Heart right ventricle (tissue), 16 donors: ENCODE data around the gene PEX26. TPM values are rescaled to one million over a fixed set of nuclear protein-coding genes. Genes with fewer than 3 reads are reported as not detected.

Source experiments
- ATAC-seq, 8 donors: fragments of 200-7000 bp; cut with Tn5 transposase; one replicate each; pipeline ENCODE4 v1.9.1; 2020; ENCODE audit warnings: mild to moderate bottlenecking in 8 of 8, moderate library complexity in 8 of 8, moderate number of reproducible peaks in 1 of 8
- DNase-seq, 2 donors: peaks; one replicate each; pipeline ENCODE4 v3.0.0-alpha.2; 2020
- H3K27ac ChIP-seq, 10 donors: fragments of 200-600 bp; sonication (generic) in 2 of 10; one replicate each; pipeline versions ENCODE4 v1.5.0 to v1.8.0; 2020 to 2022; ENCODE audit warnings: mild to moderate bottlenecking in 3 of 10
- H3K27me3 ChIP-seq, 7 donors: fragments of 200-600 bp; one replicate each; pipeline ENCODE4 v1.8.0; 2021 to 2022; ENCODE audit warnings: mild to moderate bottlenecking in 2 of 7
- H3K36me3 ChIP-seq, 9 donors: fragments of 200-600 bp; sonication (generic) in 1 of 9; one replicate each; pipeline versions ENCODE4 v1.5.0 to v1.8.0; 2020 to 2022; ENCODE audit warnings: mild to moderate bottlenecking in 2 of 9
- H3K4me1 ChIP-seq, 9 donors: fragments of 200-600 bp; sonication (generic) in 1 of 9; one replicate each; pipeline versions ENCODE4 v1.5.0 to v1.8.0; 2020 to 2022; ENCODE audit warnings: mild to moderate bottlenecking in 4 of 9
- H3K4me3 ChIP-seq, 10 donors: fragments of 200-600 bp; sonication (generic) in 2 of 10; one replicate each; pipeline versions ENCODE4 v1.5.0 to v1.8.0; 2020 to 2022; ENCODE audit warnings: mild to moderate bottlenecking in 7 of 10, moderate library complexity in 2 of 10
- H3K9me3 ChIP-seq, 11 donors: fragments of 200-600 bp in 10 of 11; sonication (generic) in 2 of 11; one replicate each; pipeline versions ENCODE4 v1.5.0 to v1.8.0; 2013 to 2022; ENCODE audit warnings: mild to moderate bottlenecking in 2 of 11, control low read depth in 1 of 11, moderate library complexity in 1 of 11
- CTCF ChIP-seq, 9 donors: fragments of 200-600 bp; sonication (generic) in 2 of 9; IDR thresholded peaks; one replicate each; pipeline versions ENCODE4 v1.5.0 to v1.8.0; 2021 to 2022; ENCODE audit warnings: antibody characterized with exemption in 9 of 9, mild to moderate bottlenecking in 5 of 9, moderate library complexity in 1 of 9
- WGBS, 2 donors: extraction: QIAGEN DNeasy Blood & Tissue Kit; methylation state at CpG; one replicate each; pipeline ENCODE4 v1.1.7; 2013; ENCODE audit warnings: inconsistent platforms in 1 of 2; 5-methylcytosine and 5-hydroxymethylcytosine counted together
- intact Hi-C, 10 donors: fragments of 100-400 bp; cut with DNase I; formaldehyde crosslinking; loops; one replicate each; pipeline versions ENCODE4 v1.11.1 to v1.14.2; 2022
- polyA plus RNA-seq, 2 donors: library from polyadenylated mRNA; stranded (reverse); fragments of 200-250 nt; gene quantifications; one replicate each; pipeline ENCODE4 v1.2.3, GENCODE V29; 2013
- total RNA-seq, 10 donors: library from RNA; stranded (reverse); fragmentation: NEBNext Ultra II Directional in 3 of 10; extraction: Animal tissue kit (Norgen Biotek cat#: 25700) in 3 of 10; gene quantifications; one replicate each; pipeline versions ENCODE4 v1.2.1 to v1.2.4, GENCODE V29; 2021 to 2023
- donor health status: Arrhythmogenic right ventricular cardiomyopathy.
- donor health status: ischemic (EF 13 %, LVEDD 7.1; RV severe dilation, severe dysfunction).
- donor health status: healthy with polysubstance abuse.
- donor health status: DM: no; HTN: yes; CAD: no.
- donor health status: DM: no; HTN: no; CAD: no.
- donor health status: ischemic (EF 25% LVEDD 6.9; RV normal size, moderate dysfunction).
- donor health status: ischemic (EF 25% LVEDD 5.7; RV mildly dilated, moderate dysfunction).
- donor health status: healthy.
- donor health status: DM: yes; HTN: yes; CAD: no.
- donor health status: Ischemic cardiomyopathy.
- donor health status: ischemic (EF 35%, LVEDD 5.7; RV mildly dilated, moderate dysfunction).
- donor health status: nonischemic (EF 11% LVEDD 7.7; RV severe dilation, severe dysfunction).
- donor health status: DM: yes; HTN: yes; CAD: no.
- donor health status: PGD.
- donor health status: ischemic (EF 29% LVEDD 5.4; RV normal size, mild dysfunction).
- donor health status: nonischemic (EF 23%, LVEDD 6.1; RV moderate dilation, normal function).

Gene PEX26
- total and polyA plus RNA-seq, 12 donors = 8.3 to 27.1 (median 20.2) TPM

- peaks cover 0 to 16% (median 0%) of the 10 kb centered on the region in 7 donors for H3K27me3 ChIP-seq
- H3K4me1 ChIP-seq = peaks cover 0 to 44% (median 20%) of the 10 kb centered on the region in 9 donors
- H3K27ac ChIP-seq = peak overlapping the region in 4 of 10 donors; percentile 32 to 71 (median 52)
- no peaks in the 10 kb centered on the region for H3K36me3 ChIP-seq
- peak in 7 of 8 donors; percentile 16 to 77 (median 48) for ATAC-seq
- no peak for DNase-seq
- intact Hi-C loops = loop anchor here in 1 of 10 donors (10.0 kb wide), 1 partner anchor 57 kb away; no protein-coding TSS in a partner anchor
- TF ChIP-seq CTCF (IDR thresholded peaks at IDR 0.05) = no peak
- H3K4me3 ChIP-seq = no peak overlapping the region
- 68 to 75% methylated on average over 10 of the region's 10 CpGs for WGBS, 2 donors
- no peaks in the 10 kb centered on the region for H3K9me3 ChIP-seq
These were observed 45.9 kb upstream of the PEX26 start for GRCh38 chr22:18031695-18032454.

DNA sequence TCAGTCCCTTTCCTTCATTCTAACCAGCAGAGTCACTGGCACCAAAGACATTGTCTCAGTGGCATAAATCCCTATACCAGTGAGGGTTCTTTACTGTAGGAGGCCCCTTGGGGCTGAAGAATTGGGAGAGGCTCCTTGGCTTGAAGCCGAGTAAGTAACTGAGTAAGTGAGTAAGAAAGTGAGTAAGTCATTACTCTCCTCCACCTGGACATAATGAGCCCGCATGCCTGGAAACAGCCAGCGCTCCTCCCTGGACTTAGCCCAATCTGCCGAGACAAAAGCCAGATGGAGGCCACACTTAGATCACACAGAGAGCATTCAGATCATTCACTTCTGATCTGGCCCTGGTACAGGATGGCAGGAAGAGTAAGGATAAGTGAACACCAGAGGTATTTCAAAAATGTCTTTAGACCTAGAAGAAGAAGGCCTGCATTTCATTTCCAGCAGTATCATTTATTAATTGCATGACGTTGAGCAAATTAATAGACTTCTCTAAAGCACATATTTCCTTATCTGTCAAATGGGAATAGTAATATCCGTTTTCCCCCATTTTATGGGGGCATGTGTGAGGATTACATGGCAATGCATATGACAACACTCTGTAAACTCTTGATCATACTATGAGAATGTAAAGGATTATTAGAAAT lies 45.2 kb upstream of the PEX26 start:
- no peak for DNase-seq
- no peak for TF ChIP-seq CTCF (IDR thresholded peaks at IDR 0.05)
- H3K36me3 ChIP-seq = no peaks in the 10 kb centered on the region
- H3K4me1 ChIP-seq = peaks cover 0 to 44% (median 20%) of the 10 kb centered on the region in 9 donors
- intact Hi-C loops = loop anchor here in 1 of 10 donors (10.0 kb wide), 1 partner anchor 58 kb away; no protein-coding TSS in a partner anchor
- H3K27ac ChIP-seq = peak overlapping the region in 5 of 10 donors; percentile 42 to 71 (median 63)
- H3K27me3 ChIP-seq = peaks cover 0 to 10% (median 0%) of the 10 kb centered on the region in 7 donors
- no peaks in the 10 kb centered on the region for H3K9me3 ChIP-seq
- peak in 7 of 8 donors; percentile 35 to 68 (median 56) for ATAC-seq
- H3K4me3 ChIP-seq = no peak overlapping the region
- 46 to 52% methylated on average over 6 of the region's 6 CpGs for WGBS, 2 donors

- intact Hi-C loops = loop anchor here in 1 of 10 donors (10.0 kb wide), 1 partner anchor 59 kb away; no protein-coding TSS in a partner anchor
- WGBS, 2 donors = 71 to 72% methylated on average over 6 of the region's 6 CpGs
- no peak overlapping the region for H3K4me3 ChIP-seq
- no peaks in the 10 kb centered on the region for H3K9me3 ChIP-seq
- DNase-seq (no peak), ATAC-seq (peak; percentile 23 to 56 (median 42))
- H3K36me3 ChIP-seq = no peaks in the 10 kb centered on the region
- H3K27me3 ChIP-seq = peaks cover 0 to 5% (median 0%) of the 10 kb centered on the region in 7 donors
- H3K27ac ChIP-seq = peak overlapping the region in 6 of 10 donors; percentile 19 to 78 (median 61)
- H3K4me1 ChIP-seq = peaks cover 0 to 44% (median 20%) of the 10 kb centered on the region in 9 donors
- no peak for TF ChIP-seq CTCF (IDR thresholded peaks at IDR 0.05)
These were observed 44.4 kb upstream of the PEX26 start for GRCh38 chr22:18033204-18033998.

GRCh38 chr22:18034076-18034475 lies 43.7 kb upstream of the PEX26 start:
- no peaks in the 10 kb centered on the region for H3K27me3 ChIP-seq
- no peak for ATAC-seq
- no peak overlapping the region for H3K4me3 ChIP-seq
- H3K27ac ChIP-seq = peak overlapping the region in 6 of 10 donors; percentile 19 to 78 (median 61)
- H3K4me1 ChIP-seq = peaks cover 0 to 44% (median 20%) of the 10 kb centered on the region in 9 donors
- intact Hi-C loops = loop anchor here in 1 of 10 donors (10.0 kb wide), 1 partner anchor 59 kb away; no protein-coding TSS in a partner anchor
- no peak for TF ChIP-seq CTCF (IDR thresholded peaks at IDR 0.05)
- no peak for DNase-seq
- H3K9me3 ChIP-seq = no peaks in the 10 kb centered on the region
- WGBS, 2 donors = 96 to 97% methylated on average over 3 of the region's 3 CpGs
- H3K36me3 ChIP-seq = no peaks in the 10 kb centered on the region
